Measurements from ENCODE around the gene ARHGAP24. TPM values are rescaled to one million over a fixed set of nuclear protein-coding genes. Genes with fewer than 3 reads are reported as not detected.

Gene ARHGAP24
- total RNA-seq, 1 experiment from 2014 or later, result 17.4 TPM

DNA sequence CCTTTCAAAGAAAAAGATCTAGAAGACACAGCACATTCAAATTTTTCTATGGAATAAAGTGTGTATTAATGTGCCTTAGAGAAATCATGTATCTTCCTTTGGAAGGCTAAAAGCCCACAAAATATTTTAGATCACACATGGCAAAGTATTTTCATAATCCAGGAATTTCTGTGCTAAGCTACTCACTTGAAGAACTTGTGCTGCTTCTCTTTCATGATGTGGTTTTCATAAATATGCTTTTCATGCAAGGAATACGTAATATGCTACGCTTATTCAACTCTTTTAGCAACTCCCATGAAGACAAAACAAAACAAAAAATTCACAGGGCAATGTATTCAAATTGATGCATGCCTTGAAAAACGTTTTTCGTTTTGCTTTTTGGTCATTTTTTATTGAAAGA is 125.6 kb downstream of the ARHGAP24 start:
- H3K27me3 ChIP-seq (ENCODE audit: control insufficient read depth, insufficient read depth, low read length), result no peaks in the 10 kb centered on the region
- no peak overlapping the region for H3K27ac ChIP-seq (ENCODE audit: low read length)
- no peaks in the 10 kb centered on the region for H3K36me3 ChIP-seq (ENCODE audit: control insufficient read depth, insufficient read depth, low read length)
- CTCF ChIA-PET, result no interaction called here
- no peaks in the 10 kb centered on the region for H3K9me3 ChIP-seq (ENCODE audit: control insufficient read depth, insufficient read depth, low read depth, low read length)
- TF ChIP-seq SIN3A (IDR thresholded peaks at IDR 0.05; ENCODE audit: borderline replicate concordance, insufficient read depth, low read depth, low read length) (no peak), POLR2AphosphoS5 (IDR thresholded peaks at IDR 0.05; ENCODE audit: low read depth, low read length) (no peak), TCF7L2 (IDR thresholded peaks at IDR 0.05; ENCODE audit: low read depth, low read length) (no peak)
- TF ChIP-seq, protein P1, sequence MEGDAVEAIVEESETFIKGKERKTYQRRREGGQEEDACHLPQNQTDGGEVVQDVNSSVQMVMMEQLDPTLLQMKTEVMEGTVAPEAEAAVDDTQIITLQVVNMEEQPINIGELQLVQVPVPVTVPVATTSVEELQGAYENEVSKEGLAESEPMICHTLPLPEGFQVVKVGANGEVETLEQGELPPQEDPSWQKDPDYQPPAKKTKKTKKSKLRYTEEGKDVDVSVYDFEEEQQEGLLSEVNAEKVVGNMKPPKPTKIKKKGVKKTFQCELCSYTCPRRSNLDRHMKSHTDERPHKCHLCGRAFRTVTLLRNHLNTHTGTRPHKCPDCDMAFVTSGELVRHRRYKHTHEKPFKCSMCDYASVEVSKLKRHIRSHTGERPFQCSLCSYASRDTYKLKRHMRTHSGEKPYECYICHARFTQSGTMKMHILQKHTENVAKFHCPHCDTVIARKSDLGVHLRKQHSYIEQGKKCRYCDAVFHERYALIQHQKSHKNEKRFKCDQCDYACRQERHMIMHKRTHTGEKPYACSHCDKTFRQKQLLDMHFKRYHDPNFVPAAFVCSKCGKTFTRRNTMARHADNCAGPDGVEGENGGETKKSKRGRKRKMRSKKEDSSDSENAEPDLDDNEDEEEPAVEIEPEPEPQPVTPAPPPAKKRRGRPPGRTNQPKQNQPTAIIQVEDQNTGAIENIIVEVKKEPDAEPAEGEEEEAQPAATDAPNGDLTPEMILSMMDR (IDR thresholded peaks at IDR 0.05), result no peak
- H3K4me3 ChIP-seq (ENCODE audit: low read depth in 2 of 2, low read length in 2 of 2), result no peak overlapping the region
- in situ Hi-C loops (cut with HindIII; ENCODE audit: low pct_unique_long_range_greater_than_20kb, low sequenced_read_pairs), result no loop called here
- no peak for DNase-seq (ENCODE audit: low read depth, low spot score)
- no peaks in the 10 kb centered on the region for H3K4me1 ChIP-seq (ENCODE audit: control insufficient read depth, insufficient read depth, low read length)
- no peak for ATAC-seq
- POLR2A ChIA-PET, result no interaction called here
- no TSS peak for BruUV-seq (replicated peaks)
- intact Hi-C loops (cut with micrococcal nuclease; ENCODE audit: unreplicated experiment), result no loop called here

DNA sequence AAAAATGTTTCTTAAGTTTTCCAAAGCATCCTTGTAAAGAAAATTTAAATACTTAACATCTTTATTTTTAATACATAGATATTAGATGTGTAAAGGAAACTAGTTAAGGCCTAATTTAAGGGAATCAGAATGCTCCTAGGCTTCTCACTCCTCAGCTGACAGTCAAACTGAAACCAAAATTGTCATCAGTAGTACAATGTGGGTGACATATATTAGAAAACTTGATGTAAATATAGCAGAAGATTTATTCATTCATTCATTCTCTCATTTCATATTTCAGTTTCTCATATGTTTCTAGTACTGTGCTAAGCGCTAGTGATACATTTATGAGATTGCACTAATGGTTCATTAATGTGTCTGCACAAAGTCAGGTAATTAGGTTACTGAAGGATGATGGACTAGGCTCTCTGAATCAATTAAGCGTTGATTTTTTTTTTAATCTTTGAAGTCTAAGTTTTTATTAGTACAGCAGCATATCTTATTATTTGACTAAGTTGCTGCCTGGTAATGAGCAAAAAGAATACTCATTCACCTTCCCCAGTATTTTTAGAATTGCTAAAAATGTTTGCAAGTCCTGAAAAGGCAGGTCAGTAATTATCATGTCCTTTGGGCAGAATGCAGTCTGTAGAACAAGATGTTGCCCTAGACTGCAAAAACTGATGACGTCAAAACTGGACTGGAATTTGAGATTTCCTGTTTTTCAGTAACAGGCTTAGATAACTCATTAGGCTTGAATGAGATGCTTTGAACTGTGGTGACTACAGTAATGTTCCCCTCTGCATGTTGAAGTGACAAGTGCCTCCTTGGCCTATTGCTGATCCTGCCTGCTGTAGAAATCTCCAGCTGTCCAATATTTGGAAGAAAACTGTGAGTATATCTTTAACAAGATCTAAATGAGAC is 128.7 kb downstream of the ARHGAP24 start:
- H3K27ac ChIP-seq (ENCODE audit: low read length), result no peak overlapping the region
- H3K27me3 ChIP-seq (ENCODE audit: control insufficient read depth, insufficient read depth, low read length), result no peaks in the 10 kb centered on the region
- H3K4me1 ChIP-seq (ENCODE audit: control insufficient read depth, insufficient read depth, low read length), result no peaks in the 10 kb centered on the region
- ChIA-PET POLR2A (no interaction called here), CTCF (no interaction called here)
- intact Hi-C loops (cut with micrococcal nuclease; ENCODE audit: unreplicated experiment) (no loop called here), in situ Hi-C loops (cut with HindIII; ENCODE audit: low pct_unique_long_range_greater_than_20kb, low sequenced_read_pairs) (no loop called here)
- DNase-seq (ENCODE audit: low read depth, low spot score) (no peak), ATAC-seq (no peak)
- BruUV-seq (replicated peaks), result no TSS peak
- no peak for TF ChIP-seq POLR2AphosphoS5 (IDR thresholded peaks at IDR 0.05; ENCODE audit: low read depth, low read length)
- no peak for TF ChIP-seq SIN3A (IDR thresholded peaks at IDR 0.05; ENCODE audit: borderline replicate concordance, insufficient read depth, low read depth, low read length)
- no peaks in the 10 kb centered on the region for H3K36me3 ChIP-seq (ENCODE audit: control insufficient read depth, insufficient read depth, low read length)
- H3K9me3 ChIP-seq (ENCODE audit: control insufficient read depth, insufficient read depth, low read depth, low read length), result no peaks in the 10 kb centered on the region
- no peak overlapping the region for H3K4me3 ChIP-seq (ENCODE audit: low read depth in 2 of 2, low read length in 2 of 2)

DNA sequence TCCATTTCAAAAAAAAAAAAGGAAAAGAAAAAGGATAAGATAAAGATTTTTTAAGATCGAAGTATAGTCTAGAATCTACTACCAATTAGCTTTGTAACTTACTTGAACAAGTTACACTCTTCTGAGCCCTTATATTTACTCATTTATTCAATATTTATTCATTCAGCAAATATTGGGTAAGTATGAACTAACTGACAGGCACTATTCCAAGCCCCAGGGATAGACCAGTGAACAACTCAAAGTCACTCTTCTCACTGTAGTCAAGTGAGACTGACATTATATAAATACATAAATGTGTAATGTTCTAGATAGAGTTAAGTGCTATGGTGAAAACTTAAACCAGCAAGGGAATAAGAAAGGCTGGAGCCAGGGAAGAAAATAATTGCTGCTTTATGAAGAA is 131.6 kb downstream of the ARHGAP24 start:
- H3K27ac ChIP-seq (ENCODE audit: low read length), result no peak overlapping the region
- no peaks in the 10 kb centered on the region for H3K27me3 ChIP-seq (ENCODE audit: control insufficient read depth, insufficient read depth, low read length)
- DNase-seq (ENCODE audit: low read depth, low spot score) (no peak), ATAC-seq (no peak)
- H3K4me1 ChIP-seq (ENCODE audit: control insufficient read depth, insufficient read depth, low read length), result no peaks in the 10 kb centered on the region
- no peaks in the 10 kb centered on the region for H3K36me3 ChIP-seq (ENCODE audit: control insufficient read depth, insufficient read depth, low read length)
- no peak overlapping the region for H3K4me3 ChIP-seq (ENCODE audit: low read depth in 2 of 2, low read length in 2 of 2)
- TF ChIP-seq TCF7L2 (IDR thresholded peaks at IDR 0.05; ENCODE audit: low read depth, low read length), result no peak
- TF ChIP-seq SIN3A (IDR thresholded peaks at IDR 0.05; ENCODE audit: borderline replicate concordance, insufficient read depth, low read depth, low read length), result no peak
- TF ChIP-seq, protein P1 (IDR thresholded peaks at IDR 0.05), result no peak
- TF ChIP-seq, protein P2, sequence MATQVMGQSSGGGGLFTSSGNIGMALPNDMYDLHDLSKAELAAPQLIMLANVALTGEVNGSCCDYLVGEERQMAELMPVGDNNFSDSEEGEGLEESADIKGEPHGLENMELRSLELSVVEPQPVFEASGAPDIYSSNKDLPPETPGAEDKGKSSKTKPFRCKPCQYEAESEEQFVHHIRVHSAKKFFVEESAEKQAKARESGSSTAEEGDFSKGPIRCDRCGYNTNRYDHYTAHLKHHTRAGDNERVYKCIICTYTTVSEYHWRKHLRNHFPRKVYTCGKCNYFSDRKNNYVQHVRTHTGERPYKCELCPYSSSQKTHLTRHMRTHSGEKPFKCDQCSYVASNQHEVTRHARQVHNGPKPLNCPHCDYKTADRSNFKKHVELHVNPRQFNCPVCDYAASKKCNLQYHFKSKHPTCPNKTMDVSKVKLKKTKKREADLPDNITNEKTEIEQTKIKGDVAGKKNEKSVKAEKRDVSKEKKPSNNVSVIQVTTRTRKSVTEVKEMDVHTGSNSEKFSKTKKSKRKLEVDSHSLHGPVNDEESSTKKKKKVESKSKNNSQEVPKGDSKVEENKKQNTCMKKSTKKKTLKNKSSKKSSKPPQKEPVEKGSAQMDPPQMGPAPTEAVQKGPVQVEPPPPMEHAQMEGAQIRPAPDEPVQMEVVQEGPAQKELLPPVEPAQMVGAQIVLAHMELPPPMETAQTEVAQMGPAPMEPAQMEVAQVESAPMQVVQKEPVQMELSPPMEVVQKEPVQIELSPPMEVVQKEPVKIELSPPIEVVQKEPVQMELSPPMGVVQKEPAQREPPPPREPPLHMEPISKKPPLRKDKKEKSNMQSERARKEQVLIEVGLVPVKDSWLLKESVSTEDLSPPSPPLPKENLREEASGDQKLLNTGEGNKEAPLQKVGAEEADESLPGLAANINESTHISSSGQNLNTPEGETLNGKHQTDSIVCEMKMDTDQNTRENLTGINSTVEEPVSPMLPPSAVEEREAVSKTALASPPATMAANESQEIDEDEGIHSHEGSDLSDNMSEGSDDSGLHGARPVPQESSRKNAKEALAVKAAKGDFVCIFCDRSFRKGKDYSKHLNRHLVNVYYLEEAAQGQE (IDR thresholded peaks at IDR 0.05; ENCODE audit: insufficient read depth in 1 of 2, low read depth in 2 of 2, low read length in 1 of 2), result no peak
- no peak for TF ChIP-seq POLR2AphosphoS5 (IDR thresholded peaks at IDR 0.05; ENCODE audit: low read depth, low read length)
- CTCF ChIA-PET, result interaction anchor here (0.7 kb wide), 1 partner anchor 132 kb away, joined by 3 read pairs; no protein-coding TSS in a partner anchor
- H3K9me3 ChIP-seq (ENCODE audit: control insufficient read depth, insufficient read depth, low read depth, low read length), result no peaks in the 10 kb centered on the region
- BruUV-seq (replicated peaks), result no TSS peak
- POLR2A ChIA-PET, result no interaction called here
- in situ Hi-C loops (cut with HindIII; ENCODE audit: low pct_unique_long_range_greater_than_20kb, low sequenced_read_pairs), result no loop called here
- intact Hi-C loops (cut with micrococcal nuclease; ENCODE audit: unreplicated experiment), result no loop called here
